NCI-H1417 treated with DMSO at 0.1 percent for 48 hours (cell line): ENCODE data around the gene MERTK.
"Not testable (repeated sequence)": the region's sequence is repeated elsewhere in the genome, so short reads cannot be mapped to it uniquely, and the experiment has no call there.

Experiments
- DNase-seq: peaks from one replicate; lab custom pipeline; 2025; lab: John Stamatoyannopoulos, UW

The MERTK gene

DNA sequence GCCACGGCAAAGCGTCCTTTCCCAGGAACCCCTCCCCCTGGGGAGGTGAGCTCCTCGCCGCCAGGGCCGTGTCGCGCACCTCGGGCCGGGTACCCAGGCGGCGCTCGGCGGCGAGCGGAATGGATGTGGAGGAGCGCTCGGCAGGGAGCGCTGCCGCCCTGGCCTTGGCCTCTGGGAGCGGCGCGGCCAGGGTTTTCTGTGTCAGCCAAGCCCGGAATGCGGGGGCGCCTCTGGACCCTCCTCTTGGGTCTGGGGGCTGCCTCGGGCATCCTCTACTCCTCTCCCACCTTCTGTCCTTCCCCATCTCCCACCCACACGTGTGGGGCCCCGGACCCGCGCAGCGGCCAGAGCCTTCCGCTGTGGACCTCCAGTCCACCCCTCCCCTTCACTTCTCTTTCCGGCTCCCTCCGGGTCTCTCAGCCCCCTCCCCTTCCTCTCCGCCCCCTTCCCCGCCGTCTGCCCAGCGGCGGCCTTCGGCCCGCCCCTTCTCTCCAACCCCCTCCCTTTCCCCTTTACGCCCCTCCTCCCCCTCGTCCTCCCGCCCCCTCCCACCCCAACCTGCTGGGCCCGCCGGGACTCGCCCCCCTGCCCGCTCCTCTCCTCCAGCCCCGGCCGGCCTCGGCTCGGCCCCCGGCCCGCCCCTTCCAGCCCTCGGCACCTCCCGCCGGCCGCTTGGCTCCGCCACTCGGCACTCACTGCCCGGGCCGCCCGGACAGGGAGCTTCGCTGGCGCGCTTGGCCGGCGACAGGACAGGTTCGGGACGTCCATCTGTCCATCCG, at the start of gene MERTK:
TSS of gene MERTK (plus strand) at position 684 of the 779 bp plus-strand sequence. CDS start 129 bp downstream, outside the sequence.
- no peak for DNase-seq

DNA sequence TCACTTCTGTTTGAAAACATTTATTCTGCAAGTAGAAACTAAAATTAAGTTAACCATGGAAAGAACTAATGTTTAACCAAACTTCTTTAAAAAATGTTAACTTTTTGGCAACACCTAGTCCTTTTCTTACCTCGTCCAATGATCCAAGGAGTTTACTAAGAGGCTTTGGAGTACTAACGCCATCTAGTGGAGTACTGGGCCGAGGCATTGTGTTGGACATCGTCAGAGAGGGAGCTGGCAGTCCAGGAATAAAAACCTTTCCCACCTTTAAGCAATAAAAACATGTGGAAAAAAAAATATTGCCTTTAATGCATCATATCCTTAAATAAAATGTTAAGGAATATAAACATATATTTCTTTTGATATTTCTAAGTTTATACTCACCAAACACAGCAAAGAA, 47.8 kb upstream of the MERTK start:
- DNase-seq = not testable (repeated sequence)

- DNase-seq = not testable (repeated sequence)
Observed at GRCh38 chr2:111852544-111852943, 45.9 kb upstream of the MERTK start.

- not testable (repeated sequence) for DNase-seq
Observed at GRCh38 chr2:111860005-111860404, 38.4 kb upstream of the MERTK start.

DNA sequence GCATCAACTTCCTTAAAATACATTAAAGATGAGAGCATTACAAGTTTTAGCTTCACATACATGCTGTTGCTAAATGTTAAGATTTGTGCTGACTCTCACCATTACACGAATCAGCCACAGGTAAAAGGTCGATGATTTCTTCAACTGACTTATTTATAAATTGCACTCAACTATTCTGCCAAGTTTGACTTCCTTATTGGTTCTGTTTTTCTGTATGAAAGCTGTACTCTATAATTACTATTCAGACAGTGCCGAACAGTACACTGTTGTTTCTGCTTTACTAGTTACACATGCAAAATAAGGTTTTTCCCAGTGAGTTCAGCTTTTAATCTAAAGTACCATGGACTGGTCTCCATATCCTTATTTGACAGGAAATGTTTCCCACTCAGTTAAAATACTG, 33.3 kb upstream of the MERTK start:
- DNase-seq = not testable (repeated sequence)

GRCh38 chr2:111872806-111873205, 25.6 kb upstream of the MERTK start:
- DNase-seq = not testable (repeated sequence)

DNA sequence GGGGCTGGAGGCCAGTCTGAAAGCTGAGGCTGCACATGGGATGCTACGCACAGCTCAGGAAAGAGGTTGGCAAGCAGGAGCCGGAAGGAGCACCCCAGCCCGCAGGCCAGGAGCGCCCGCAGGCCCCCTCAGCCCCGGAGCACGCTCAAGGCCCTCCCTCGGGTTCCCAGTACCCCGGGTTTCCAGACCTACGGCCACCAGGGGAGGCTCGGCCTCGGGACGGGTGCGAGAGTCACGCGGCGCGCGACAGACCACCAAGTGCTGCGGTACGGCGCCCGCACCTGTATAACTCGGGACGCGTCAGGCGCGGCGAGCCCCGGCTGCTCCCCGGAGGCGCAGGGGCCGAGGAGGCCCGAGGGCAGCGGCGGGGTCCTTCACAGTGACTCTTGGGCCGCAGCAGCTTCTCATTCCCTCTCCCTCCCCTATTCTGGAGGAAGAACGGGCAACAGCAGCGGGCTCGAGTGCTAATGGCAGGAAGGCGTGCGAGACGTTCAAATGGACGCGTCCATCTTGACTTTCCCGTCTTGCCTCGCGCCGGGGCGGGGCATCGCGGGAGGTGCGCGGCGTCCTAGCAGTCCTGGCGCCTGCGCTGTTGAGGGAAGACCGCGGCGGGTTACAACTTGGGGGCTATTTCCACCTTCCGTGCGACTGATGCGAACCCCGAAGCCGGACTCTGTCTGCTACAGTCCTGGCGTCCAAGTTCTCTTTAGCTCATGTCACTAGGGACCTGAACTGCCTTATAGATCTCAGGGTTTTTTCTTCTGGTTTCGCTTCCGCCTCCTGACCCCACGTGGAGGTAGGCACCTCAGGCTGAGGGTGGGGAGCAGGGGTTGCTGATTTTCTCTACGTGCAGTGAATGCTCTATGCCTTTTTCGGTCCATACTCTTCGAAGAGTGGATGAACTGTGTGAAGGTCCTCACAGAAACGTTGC, 14.5 kb upstream of the MERTK start, which contains the start of gene ANAPC1:
TSS of gene ANAPC1 (minus strand) at position 533 of the 931 bp plus-strand sequence. CDS start 3,368 bp downstream, outside the sequence.
- DNase-seq = peak; percentile 25

DNA sequence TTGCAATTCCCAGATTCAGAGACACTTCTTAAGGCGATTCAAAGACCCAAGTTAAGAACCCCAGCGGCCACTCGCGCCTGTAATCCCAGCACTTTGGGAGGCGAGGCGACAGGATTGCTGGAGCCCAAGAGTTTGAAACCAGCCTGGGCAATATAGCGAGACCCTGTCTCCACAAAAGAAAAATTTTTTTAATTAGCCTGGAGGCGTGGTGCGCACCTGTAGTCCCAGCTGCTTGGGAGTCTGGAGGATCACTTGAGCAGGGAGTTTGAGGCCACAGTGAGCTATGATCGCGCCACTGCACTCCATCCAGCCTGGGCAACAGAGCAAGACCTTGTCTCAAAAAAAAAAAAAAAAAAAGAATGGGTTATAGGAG, 13.8 kb upstream of the MERTK start:
- DNase-seq = peak; percentile 1

DNA sequence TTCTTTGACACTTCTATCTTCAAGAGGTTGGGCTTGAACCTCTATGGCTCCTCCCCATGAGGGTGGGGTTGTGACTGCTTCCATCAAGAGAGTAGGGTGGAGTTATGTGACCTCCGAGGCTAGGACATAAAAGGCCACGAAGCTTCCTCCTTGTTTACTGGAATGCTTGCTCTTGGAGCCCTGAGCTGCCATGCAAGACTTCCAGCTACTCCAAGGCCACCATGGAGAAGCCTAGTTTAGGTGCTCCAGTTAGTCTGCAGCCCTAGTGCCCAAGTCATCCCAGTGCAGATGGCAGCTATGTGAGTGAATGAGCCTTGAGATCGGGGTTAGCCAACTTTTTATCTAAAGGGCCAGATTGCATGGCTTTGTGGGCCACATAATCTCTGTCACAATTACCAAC, 2.4 kb upstream of the MERTK start:
- no peak for DNase-seq

GRCh38 chr2:111896576-111896975, 1.8 kb upstream of the MERTK start:
- DNase-seq = no peak

GRCh38 chr2:111897630-111897923, 830 bp upstream of the MERTK start:
- DNase-seq = no peak

- DNase-seq = no peak
Observed at GRCh38 chr2:111898703-111899514, 502 bp downstream of the MERTK start.

DNA sequence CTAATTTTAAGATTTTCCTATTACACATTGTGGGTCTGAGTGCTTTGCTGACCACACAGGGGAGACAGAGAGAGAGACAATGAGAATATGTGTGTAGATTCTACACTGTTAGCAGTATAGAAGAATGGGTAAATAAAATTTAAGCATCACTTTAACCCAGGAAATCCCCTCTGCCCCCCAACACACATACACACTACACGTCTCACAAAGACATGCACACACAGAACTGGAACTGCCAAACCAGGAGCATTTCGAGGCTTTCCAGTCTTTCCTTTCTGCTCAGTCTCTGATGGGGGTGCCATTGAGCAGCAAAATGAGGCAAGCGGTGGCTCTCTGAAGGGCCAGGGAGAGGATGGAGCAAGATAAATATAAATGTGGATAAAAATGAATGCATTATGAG, 2.5 kb downstream of the MERTK start:
- no peak for DNase-seq

DNA sequence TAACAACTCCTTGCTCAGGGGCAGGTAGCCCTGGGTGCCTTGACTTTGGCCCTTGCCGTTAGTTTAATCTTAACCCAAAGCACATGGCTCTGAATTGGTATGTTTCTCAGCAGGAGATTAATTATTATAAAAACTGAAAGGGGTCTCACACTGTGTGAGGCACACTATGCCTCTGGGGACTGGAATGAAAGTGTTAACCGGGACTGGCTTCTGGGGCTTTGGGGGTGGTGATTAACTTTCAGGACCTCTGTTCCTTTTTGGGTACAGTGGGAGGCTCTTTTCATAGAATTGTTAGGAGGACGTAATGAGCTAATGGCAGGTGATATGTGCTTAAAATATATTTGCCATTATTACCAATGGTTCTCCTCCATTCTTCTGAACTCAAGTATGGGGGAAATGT, 5.1 kb downstream of the MERTK start:
- no peak for DNase-seq

GRCh38 chr2:111903930-111904439, 5.6 kb downstream of the MERTK start:
- no peak for DNase-seq

GRCh38 chr2:111904726-111905474, 6.5 kb downstream of the MERTK start:
- no peak for DNase-seq

DNA sequence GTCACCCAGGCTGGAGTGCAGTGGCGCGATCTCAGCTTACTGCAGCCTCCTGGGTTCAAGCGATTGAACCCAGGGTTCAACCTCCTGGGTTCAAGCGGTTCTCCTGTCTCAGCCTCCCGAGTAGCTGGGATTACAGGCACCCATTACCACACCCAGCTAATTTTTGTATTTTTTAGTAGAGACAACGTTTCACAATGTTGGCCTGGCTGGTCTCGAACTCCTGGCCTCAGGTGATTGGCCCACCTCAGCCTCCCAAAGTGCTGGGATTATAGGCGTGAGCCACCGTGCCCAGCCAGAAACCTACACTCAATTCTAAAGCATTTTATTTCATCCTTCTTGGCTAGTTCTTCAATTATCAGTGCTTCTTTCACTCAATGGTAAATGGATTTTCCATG, 7.1 kb downstream of the MERTK start:
- DNase-seq = not testable (repeated sequence)

- no peak for DNase-seq
Observed at GRCh38 chr2:111905990-111906735, 7.8 kb downstream of the MERTK start.

DNA sequence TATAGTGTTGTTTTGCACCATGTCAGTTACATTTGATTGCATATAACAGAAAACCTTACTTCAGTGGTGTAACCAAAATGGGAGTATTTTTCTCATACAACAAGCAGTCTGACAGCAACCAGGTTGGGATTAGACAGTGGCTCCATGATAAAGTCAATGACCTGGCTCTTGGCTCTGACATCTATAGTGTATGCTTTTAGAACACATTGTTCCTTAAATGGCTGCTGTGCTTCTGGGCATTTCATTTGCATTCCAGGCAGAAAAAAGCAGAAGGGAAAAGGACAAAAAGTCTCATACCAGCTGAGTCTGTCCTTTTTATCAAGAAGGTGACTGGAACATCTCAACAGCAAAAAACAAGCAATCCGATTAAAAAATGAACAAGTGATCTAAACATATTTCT, 10.2 kb downstream of the MERTK start:
- no peak for DNase-seq

GRCh38 chr2:111909079-111909478, 10.7 kb downstream of the MERTK start:
- DNase-seq = no peak
